ENCODE results near the gene CTBP2. TPM values are rescaled to one million over a fixed set of nuclear protein-coding genes. Genes with fewer than 3 reads are reported as not detected.

The CTBP2 gene
- total and polyA plus RNA-seq, 2 of the 13 experiments (the other 11 are each of a cell fraction or from before 2014, with no cell fraction given), result 0.08 TPM; not detected in 1

DNA sequence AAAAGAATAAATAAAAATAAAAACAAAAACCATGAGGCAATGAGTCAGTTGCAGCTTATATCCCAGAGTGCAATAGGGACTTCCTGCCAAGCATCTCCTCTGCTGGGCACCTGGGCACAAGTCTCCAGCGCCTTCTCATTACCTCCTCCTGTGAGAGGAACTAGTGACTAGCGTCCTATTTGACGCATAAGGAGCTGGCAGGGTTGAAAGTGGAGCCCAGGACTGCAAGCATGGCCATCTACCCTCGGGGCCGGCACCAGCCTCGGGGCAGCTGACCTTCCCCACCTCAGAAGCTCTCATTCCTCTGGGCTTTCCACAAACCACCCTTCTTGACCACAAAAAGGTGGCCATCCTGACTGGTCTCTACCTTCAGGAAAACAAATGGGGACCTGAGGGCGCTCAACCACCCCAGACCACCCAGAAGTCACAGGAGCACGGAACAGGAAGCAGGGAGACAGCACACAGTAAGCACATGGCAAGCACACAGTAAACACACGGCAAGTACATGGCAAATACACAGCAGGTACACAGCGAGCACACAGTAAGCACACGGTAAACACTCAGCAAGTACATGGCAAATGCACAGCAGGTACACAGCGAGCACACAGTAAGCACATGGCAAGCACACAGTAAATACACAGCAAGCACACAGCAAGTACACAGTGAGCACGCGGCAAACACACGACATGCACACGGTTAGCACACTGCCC lies 19.1 kb downstream of the CTBP2 start:
- no TSS peak for BruUV-seq (replicated peaks)
- in situ Hi-C loops (cut with HindIII; ENCODE audit: extremely low pct_ligation_motif_present, low pct_unique_long_range_greater_than_20kb) (no loop called here), intact Hi-C loops (cut with micrococcal nuclease; ENCODE audit: unreplicated experiment) (no loop called here)
- Histone ChIP-seq H3K27me3 (ENCODE audit: control insufficient read depth in 1 of 2, insufficient read depth in 2 of 2, low read length in 2 of 2) (peaks cover 10 to 64% of the 10 kb centered on the region in 2 experiments), H3K9ac (ENCODE audit: insufficient read depth, low read depth, low read length) (no peak overlapping the region), H3K4me3 (replicated peaks in 1 of 3; ENCODE audit: insufficient read depth in 1 of 3, low read depth in 2 of 3, low read length in 3 of 3) (no peak overlapping the region), H3K9me3 (ENCODE audit: low read length) (no peaks in the 10 kb centered on the region), H3K4me2 (ENCODE audit: low read depth, low read length) (no peak overlapping the region), H3K79me2 (ENCODE audit: insufficient read depth, low read length) (no peaks in the 10 kb centered on the region), H4K20me1 (ENCODE audit: insufficient read depth, low read length) (no peaks in the 10 kb centered on the region), H3K4me1 (ENCODE audit: insufficient read depth, low read length) (peaks cover 10% of the 10 kb centered on the region; the same call in 1 of the 2 replicates), H3K27ac (ENCODE audit: extremely low read length, insufficient read depth, low read length) (no peak overlapping the region), H2AFZ (ENCODE audit: low read length) (no peak overlapping the region), H3K36me3 (replicated peaks in 1 of 2; ENCODE audit: control insufficient read depth in 1 of 2, insufficient read depth in 2 of 2, low read length in 2 of 2) (no peaks in the 10 kb centered on the region)
- no peak for ATAC-seq
- WGBS (ENCODE audit: low lambda C conversion rate), result 34% methylated on average over 10 of the region's 16 CpGs
- FAIRE-seq, result no peak
- TF ChIP-seq MLLT10 (CRISPR knock-in tag; IDR thresholded peaks at IDR 0.05) (no peak), ZNF598 (CRISPR knock-in tag; IDR thresholded peaks at IDR 0.05; ENCODE audit: borderline replicate concordance) (no peak), IRF2 (CRISPR knock-in tag; IDR thresholded peaks at IDR 0.05) (no peak), ZKSCAN8 (CRISPR knock-in tag; IDR thresholded peaks at IDR 0.05; ENCODE audit: borderline replicate concordance) (no peak), RAD51 (IDR thresholded peaks at IDR 0.05; ENCODE audit: borderline replicate concordance) (no peak), ZNF296 (CRISPR knock-in tag; conservative IDR thresholded peaks at IDR 0.05) (no peak), ZNF441 (CRISPR knock-in tag; IDR thresholded peaks at IDR 0.05; ENCODE audit: borderline replicate concordance) (no peak)
- TF ChIP-seq, protein P1, sequence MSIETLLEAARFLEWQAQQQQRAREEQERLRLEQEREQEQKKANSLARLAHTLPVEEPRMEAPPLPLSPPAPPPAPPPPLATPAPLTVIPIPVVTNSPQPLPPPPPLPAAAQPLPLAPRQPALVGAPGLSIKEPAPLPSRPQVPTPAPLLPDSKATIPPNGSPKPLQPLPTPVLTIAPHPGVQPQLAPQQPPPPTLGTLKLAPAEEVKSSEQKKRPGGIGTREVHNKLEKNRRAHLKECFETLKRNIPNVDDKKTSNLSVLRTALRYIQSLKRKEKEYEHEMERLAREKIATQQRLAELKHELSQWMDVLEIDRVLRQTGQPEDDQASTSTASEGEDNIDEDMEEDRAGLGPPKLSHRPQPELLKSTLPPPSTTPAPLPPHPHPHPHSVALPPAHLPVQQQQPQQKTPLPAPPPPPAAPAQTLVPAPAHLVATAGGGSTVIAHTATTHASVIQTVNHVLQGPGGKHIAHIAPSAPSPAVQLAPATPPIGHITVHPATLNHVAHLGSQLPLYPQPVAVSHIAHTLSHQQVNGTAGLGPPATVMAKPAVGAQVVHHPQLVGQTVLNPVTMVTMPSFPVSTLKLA (IDR thresholded peaks at IDR 0.05), result peak; percentile 29; the same call in 1 of the 2 replicates
- TF ChIP-seq, protein P2, sequence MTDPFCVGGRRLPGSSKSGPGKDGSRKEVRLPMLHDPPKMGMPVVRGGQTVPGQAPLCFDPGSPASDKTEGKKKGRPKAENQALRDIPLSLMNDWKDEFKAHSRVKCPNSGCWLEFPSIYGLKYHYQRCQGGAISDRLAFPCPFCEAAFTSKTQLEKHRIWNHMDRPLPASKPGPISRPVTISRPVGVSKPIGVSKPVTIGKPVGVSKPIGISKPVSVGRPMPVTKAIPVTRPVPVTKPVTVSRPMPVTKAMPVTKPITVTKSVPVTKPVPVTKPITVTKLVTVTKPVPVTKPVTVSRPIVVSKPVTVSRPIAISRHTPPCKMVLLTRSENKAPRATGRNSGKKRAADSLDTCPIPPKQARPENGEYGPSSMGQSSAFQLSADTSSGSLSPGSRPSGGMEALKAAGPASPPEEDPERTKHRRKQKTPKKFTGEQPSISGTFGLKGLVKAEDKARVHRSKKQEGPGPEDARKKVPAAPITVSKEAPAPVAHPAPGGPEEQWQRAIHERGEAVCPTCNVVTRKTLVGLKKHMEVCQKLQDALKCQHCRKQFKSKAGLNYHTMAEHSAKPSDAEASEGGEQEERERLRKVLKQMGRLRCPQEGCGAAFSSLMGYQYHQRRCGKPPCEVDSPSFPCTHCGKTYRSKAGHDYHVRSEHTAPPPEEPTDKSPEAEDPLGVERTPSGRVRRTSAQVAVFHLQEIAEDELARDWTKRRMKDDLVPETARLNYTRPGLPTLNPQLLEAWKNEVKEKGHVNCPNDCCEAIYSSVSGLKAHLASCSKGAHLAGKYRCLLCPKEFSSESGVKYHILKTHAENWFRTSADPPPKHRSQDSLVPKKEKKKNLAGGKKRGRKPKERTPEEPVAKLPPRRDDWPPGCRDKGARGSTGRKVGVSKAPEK (CRISPR knock-in tag; IDR thresholded peaks at IDR 0.05; ENCODE audit: borderline replicate concordance), result no peak
- ChIA-PET CTCF (ENCODE audit: low intra/inter-chr PET ratio, low total read pairs) (no interaction called here), POLR2A (no interaction called here)
- DNase-seq (ENCODE audit: low spot score), result no peak

All from HepG2 (cell line).